SK-N-MC (cell line): Measurements from ENCODE around the gene CTNNBIP1.

ENCODE experiments used
- EZH2 ChIP-seq: fragments of 200-600 bp; sonication (generic); IDR thresholded peaks from one replicate; pipeline ENCODE4 v1.6.1; 2017; ENCODE audit warnings: antibody characterized with exemption
- FOXP2 ChIP-seq: optimal IDR thresholded peaks from 2 replicates; pipeline ENCODE3; 2011; ENCODE audit warnings: mild to moderate bottlenecking, moderate library complexity; ENCODE audit not compliant: insufficient read depth; ENCODE audit errors: extremely low read length, control extremely low read depth
- POLR2AphosphoS5 ChIP-seq: IDR thresholded peaks from 2 replicates; pipeline ENCODE4 v1.6.1; 2012; ENCODE audit warnings: mild to moderate bottlenecking, low read depth, low read length, borderline replicate concordance

GRCh38 chr1:9860887-9861286 is 49.2 kb downstream of the CTNNBIP1 start:
- TF ChIP-seq EZH2 (no peak), POLR2AphosphoS5 (no peak), FOXP2 (no peak)
